Esophagus squamous epithelium (tissue), 5 donors: ENCODE results near the gene MCOLN2. TPM values are rescaled to one million over a fixed set of nuclear protein-coding genes. Genes with fewer than 3 reads are reported as not detected.
"Not testable (repeated sequence)": the region's sequence is repeated elsewhere in the genome, so short reads cannot be mapped to it uniquely, and the experiment has no call there.

ENCODE experiments used
- DNase-seq: peaks from one replicate; lab custom pipeline; 2025; lab: John Stamatoyannopoulos, UW
- H3K27ac ChIP-seq, 4 donors: fragments of 200-600 bp; sonication (generic); one replicate each; pipeline ENCODE4 v1.5.1; 2016 to 2019; ENCODE audit warnings: mild to moderate bottlenecking in 1 of 4
- H3K27me3 ChIP-seq, 4 donors: fragments of 200-600 bp; sonication (generic); 1 replicate in 3 of 4; 2 replicates in 1 of 4; pipeline versions ENCODE4 v1.5.1 to v1.6.0; 2017 to 2021; ENCODE audit warnings: antibody characterized with exemption in 1 of 4
- H3K36me3 ChIP-seq, 3 donors: fragments of 200-600 bp; sonication (generic); one replicate each; pipeline ENCODE4 v1.5.1; 2016 to 2019
- H3K4me1 ChIP-seq, 3 donors: fragments of 200-600 bp; sonication (generic); one replicate each; pipeline ENCODE4 v1.5.1; 2017 to 2019
- H3K4me3 ChIP-seq, 4 donors: fragments of 200-600 bp; sonication (generic); 1 replicate in 3 of 4; 2 replicates in 1 of 4; pipeline ENCODE4 v1.5.1; 2016 to 2019; ENCODE audit warnings: mild to moderate bottlenecking in 2 of 4, moderate library complexity in 1 of 4
- H3K9me3 ChIP-seq, 3 donors: fragments of 200-600 bp; sonication (generic); one replicate each; pipeline ENCODE4 v1.5.1; 2016 to 2019
- CTCF ChIP-seq, 6 experiments: fragments of 450-650 bp in 4 of 6; fragments of 200-600 bp in 2 of 6; sonication (generic) in 2 of 6; IDR thresholded peaks; one replicate each; pipeline ENCODE4 v1.5.1; 2016 to 2019; ENCODE audit warnings: antibody characterized with exemption in 6 of 6, mild to moderate bottlenecking in 4 of 6, moderate library complexity in 4 of 6
- POLR2A ChIP-seq, 4 donors: fragments of 450-650 bp; IDR thresholded peaks; one replicate each; pipeline ENCODE4 v1.6.1; 2017; ENCODE audit warnings: antibody characterized with exemption in 4 of 4, mild to moderate bottlenecking in 4 of 4, moderate library complexity in 3 of 4
- WGBS, 2 donors: methylation state at CpG; one replicate each; pipeline ENCODE4 v1.1.5; 2018; 5-methylcytosine and 5-hydroxymethylcytosine counted together
- intact Hi-C: fragments of 100-400 bp; cut with DNase I; formaldehyde crosslinking; loops from one replicate; pipeline ENCODE4 v1.15.0; 2022
- total RNA-seq, 4 donors: library from RNA; depleted of rRNA; stranded (reverse); fragments of >200 nt; gene quantifications; one replicate each; pipeline ENCODE4 v1.1.0, GENCODE V29; 2016
- donor health status: DM: yes; HTN: yes; CAD: no.

Gene MCOLN2
- total RNA-seq, 4 donors from 2014 or later, result 0.38 to 4.4 (median 2.4) TPM

DNA sequence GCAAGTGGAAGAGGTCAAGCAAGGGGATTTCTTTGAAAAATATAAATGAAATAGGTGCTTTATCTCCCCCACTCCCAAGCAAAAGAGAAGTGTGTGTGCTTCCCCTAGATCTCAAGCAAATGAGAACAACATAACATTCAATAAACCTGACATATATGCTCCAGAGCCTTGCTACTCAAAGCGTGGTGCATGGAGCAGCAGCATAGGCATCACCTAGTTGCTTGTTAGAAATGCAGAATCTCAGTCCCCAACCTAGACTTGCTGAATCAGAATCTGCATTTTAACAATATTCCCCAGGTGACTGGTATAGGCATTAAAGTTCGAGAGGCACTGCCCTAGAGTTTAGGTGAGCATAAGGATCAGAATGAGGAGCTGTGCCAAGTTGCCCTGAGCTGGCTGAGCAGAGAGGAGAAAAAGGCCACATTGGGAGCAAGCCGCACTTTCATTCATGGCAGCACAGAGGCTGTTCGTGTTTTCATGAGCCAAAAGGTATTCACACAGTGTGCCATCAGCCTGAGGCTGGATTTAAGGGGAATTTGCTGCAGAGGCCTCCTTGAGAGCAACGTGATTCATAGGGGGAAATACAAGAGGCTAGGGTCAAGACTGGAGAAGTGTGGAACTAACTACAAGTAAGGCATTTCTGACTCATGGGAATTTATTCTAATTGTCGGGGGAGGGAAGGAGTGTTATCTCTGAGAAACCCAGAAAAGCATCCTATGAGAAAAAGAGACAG lies 89.7 kb downstream of the MCOLN2 start:
- H3K27ac ChIP-seq, result no peak overlapping the region
- DNase-seq, result no peak

GRCh38 chr1:84902727-84903126 lies 94.2 kb downstream of the MCOLN2 start:
- intact Hi-C loops, H3K36me3 ChIP-seq, H3K27ac ChIP-seq, H3K4me3 ChIP-seq, DNase-seq, H3K9me3 ChIP-seq, H3K4me1 ChIP-seq, H3K27me3 ChIP-seq: not testable (repeated sequence)
- WGBS, 2 donors, result 74 to 85% methylated on average over 7 of the region's 7 CpGs

More for the DNA sequence above, 89.7 kb downstream of the MCOLN2 start:
- Histone ChIP-seq H3K4me1 (peaks cover 0 to 7% (median 0%) of the 10 kb centered on the region in 3 donors), H3K36me3 (no peaks in the 10 kb centered on the region), H3K9me3 (no peaks in the 10 kb centered on the region), H3K27me3 (no peaks in the 10 kb centered on the region), H3K4me3 (no peak overlapping the region)
- 32 to 33% methylated on average over 5 to 6 of the region's 6 CpGs for WGBS, 2 donors
- intact Hi-C loops, result no loop called here
- TF ChIP-seq CTCF (IDR thresholded peaks at IDR 0.05), result no peak
- no peak for TF ChIP-seq POLR2A (IDR thresholded peaks at IDR 0.05)

- WGBS, 2 donors, result 54 to 55% methylated on average over 1 of the region's 1 CpG
- Histone ChIP-seq H3K9me3 (no peaks in the 10 kb centered on the region), H3K27ac (no peak overlapping the region), H3K4me3 (no peak overlapping the region), H3K4me1 (peaks cover 0 to 4% (median 0%) of the 10 kb centered on the region in 3 donors), H3K27me3 (no peaks in the 10 kb centered on the region), H3K36me3 (no peaks in the 10 kb centered on the region)
- no peak for DNase-seq
- intact Hi-C loops, result no loop called here
- no peak for TF ChIP-seq POLR2A (IDR thresholded peaks at IDR 0.05)
- no peak for TF ChIP-seq CTCF (IDR thresholded peaks at IDR 0.05)
Observed at GRCh38 chr1:84899969-84900368, 96.9 kb downstream of the MCOLN2 start.

GRCh38 chr1:84896279-84896678 lies 100.6 kb downstream of the MCOLN2 start:
- DNase-seq, result no peak
- H3K36me3 ChIP-seq, result no peaks in the 10 kb centered on the region
- peaks cover 0 to 31% (median 0%) of the 10 kb centered on the region in 4 donors for H3K27me3 ChIP-seq
- 78 to 84% methylated on average over 2 of the region's 2 CpGs for WGBS, 2 donors
- H3K27ac ChIP-seq, result no peak overlapping the region
- TF ChIP-seq POLR2A (IDR thresholded peaks at IDR 0.05), result no peak
- no peak for TF ChIP-seq CTCF (IDR thresholded peaks at IDR 0.05)
- intact Hi-C loops, result no loop called here
- no peaks in the 10 kb centered on the region for H3K9me3 ChIP-seq
- H3K4me1 ChIP-seq, result peaks cover 0 to 30% (median 0%) of the 10 kb centered on the region in 3 donors
- no peak overlapping the region for H3K4me3 ChIP-seq

GRCh38 chr1:84892705-84893618 lies 104.0 kb downstream of the MCOLN2 start, which contains the start of gene LPAR3:
TSS of gene LPAR3 (minus strand) at chr1:84893206. CDS start at chr1:84866120, 27,086 bp downstream.
- H3K4me1 ChIP-seq, result peaks cover 0 to 59% (median 5%) of the 10 kb centered on the region in 3 donors
- H3K4me3 ChIP-seq, result peak within 1 kb of the TSS; percentile 63 to 78 (median 68)
- no peaks in the 10 kb centered on the region for H3K36me3 ChIP-seq
- 3 to 6% methylated on average over 14 to 36 of the region's 93 CpGs for WGBS, 2 donors
- H3K9me3 ChIP-seq, result no peaks in the 10 kb centered on the region
- peak within 1 kb of the TSS; percentile 39 to 84 (median 58) for H3K27ac ChIP-seq
- peaks cover 0 to 31% (median 0%) of the 10 kb centered on the region in 4 donors for H3K27me3 ChIP-seq
- intact Hi-C loops, result no loop called here
- no peak for DNase-seq
- TF ChIP-seq CTCF (IDR thresholded peaks at IDR 0.05) (peak in 1 of 6 experiments; percentile 13), POLR2A (IDR thresholded peaks at IDR 0.05) (peak in 1 of 4 donors; percentile 45)
